Measurements from ENCODE around the gene ARVCF. TPM values are rescaled to one million over a fixed set of nuclear protein-coding genes. Genes with fewer than 3 reads are reported as not detected.

The ARVCF gene
- polyA plus RNA-seq, 1 experiment = 5.6 TPM

GRCh38 chr22:20012741-20013331 is 3.8 kb downstream of the ARVCF start:
- POLR2A ChIA-PET = interaction anchor here (1.0 to 2.1 kb wide), 4 partner anchors 9 to 44 kb away, joined by 3 to 10 read pairs (median 6); no protein-coding TSS in a partner anchor
- Histone ChIP-seq H3K27ac (ENCODE audit: low read depth, low read length) (no peak overlapping the region), H3K9me3 (ENCODE audit: control insufficient read depth, insufficient read depth, low read length) (no peaks in the 10 kb centered on the region; the same call in 1 of the 2 replicates), H3K27me3 (ENCODE audit: control insufficient read depth, insufficient read depth, low read length) (peaks cover 22% of the 10 kb centered on the region), H3K4me3 (ENCODE audit: low read depth, low read length) (no peak overlapping the region)
- CTCF ChIA-PET = interaction anchor here (0.6 to 3.7 kb wide), 16 partner anchors 9 to 282 kb away, joined by 3 to 68 read pairs (median 4); no protein-coding TSS in a partner anchor
- TF ChIP-seq CTCF (IDR thresholded peaks at IDR 0.05; ENCODE audit: low read depth, low read length) = no peak
- no peak for DNase-seq (ENCODE audit: low read depth, low spot score)

- ChIA-PET POLR2A (interaction anchor here (1.4 to 2.1 kb wide), 3 partner anchors 26 to 43 kb away, joined by 5 to 10 read pairs (median 6); no protein-coding TSS in a partner anchor), CTCF (interaction anchor here (0.6 to 3.7 kb wide), 5 partner anchors 28 to 56 kb away, joined by 3 to 68 read pairs (median 6); no protein-coding TSS in a partner anchor)
- H3K4me3 ChIP-seq (ENCODE audit: low read depth, low read length) = no peak overlapping the region
- no peak for DNase-seq (ENCODE audit: low read depth, low spot score)
- no peaks in the 10 kb centered on the region; the same call in 1 of the 2 replicates for H3K9me3 ChIP-seq (ENCODE audit: control insufficient read depth, insufficient read depth, low read length)
- TF ChIP-seq CTCF (IDR thresholded peaks at IDR 0.05; ENCODE audit: low read depth, low read length) = no peak
- H3K27me3 ChIP-seq (ENCODE audit: control insufficient read depth, insufficient read depth, low read length) = peaks cover 16% of the 10 kb centered on the region
- no peak overlapping the region for H3K27ac ChIP-seq (ENCODE audit: low read depth, low read length)
Observed at GRCh38 chr22:20011993-20012740, 4.5 kb downstream of the ARVCF start.

- ChIA-PET POLR2A (interaction anchor here (2.1 kb wide), 1 partner anchor 43 kb away, joined by 5 read pairs; no protein-coding TSS in a partner anchor), CTCF (interaction anchor here (3.7 kb wide), 1 partner anchor 41 kb away, joined by 68 read pairs; no protein-coding TSS in a partner anchor)
- DNase-seq (ENCODE audit: low read depth, low spot score) = no peak
Observed at GRCh38 chr22:20011123-20011992, 5.3 kb downstream of the ARVCF start.

More at GRCh38 chr22:20011123-20011992, 5.3 kb downstream of the ARVCF start:
- no peaks in the 10 kb centered on the region; the same call in 1 of the 2 replicates for H3K9me3 ChIP-seq (ENCODE audit: control insufficient read depth, insufficient read depth, low read length)
- H3K27ac ChIP-seq (ENCODE audit: low read depth, low read length) = no peak overlapping the region
- no peak overlapping the region for H3K4me3 ChIP-seq (ENCODE audit: low read depth, low read length)
- H3K27me3 ChIP-seq (ENCODE audit: control insufficient read depth, insufficient read depth, low read length) = peaks cover 14% of the 10 kb centered on the region
- no peak for TF ChIP-seq CTCF (IDR thresholded peaks at IDR 0.05; ENCODE audit: low read depth, low read length)

Data from AG04450 (cell line).